GM06990 (cell line): ENCODE results near the gene M1AP.

Source experiments
- DNase-seq: peaks from one replicate; pipeline ENCODE4 v3.0.0-alpha.2; 2011; ENCODE audit not compliant: insufficient read length; ENCODE audit errors: extremely low read depth
- H3K27me3 ChIP-seq: replicated peaks from 2 replicates; pipeline ENCODE4 v1.6.0; 2011; ENCODE audit warnings: low read length; ENCODE audit not compliant: control insufficient read depth, insufficient read depth
- H3K36me3 ChIP-seq: 2 replicates; pipeline ENCODE4 v1.5.1; 2011; ENCODE audit warnings: low read length; ENCODE audit not compliant: control insufficient read depth, insufficient read depth
- H3K4me3 ChIP-seq: replicated peaks from 2 replicates; pipeline ENCODE4 v1.5.1; 2011; ENCODE audit warnings: low read depth, mild to moderate bottlenecking, control low read depth, low read length
- CTCF ChIP-seq: IDR thresholded peaks from 2 replicates; pipeline ENCODE4 v1.5.1; 2011; ENCODE audit warnings: low read length, control low read depth, mild to moderate bottlenecking, inconsistent platforms; ENCODE audit not compliant: insufficient read depth, poor library complexity, severe bottlenecking

The M1AP gene

GRCh38 chr2:74560591-74560990 lies 87.5 kb downstream of the M1AP start:
- TF ChIP-seq CTCF, result no peak
- no peak overlapping the region for H3K4me3 ChIP-seq
- peaks cover 14% of the 10 kb centered on the region for H3K36me3 ChIP-seq
- H3K27me3 ChIP-seq, result no peaks in the 10 kb centered on the region
- no peak for DNase-seq

- H3K4me3 ChIP-seq, result no peak overlapping the region
- no peaks in the 10 kb centered on the region for H3K27me3 ChIP-seq
- peaks cover 14% of the 10 kb centered on the region for H3K36me3 ChIP-seq
- DNase-seq, result no peak
- no peak for TF ChIP-seq CTCF
Measured at GRCh38 chr2:74559912-74560311, 88.2 kb downstream of the M1AP start.

- peaks cover 14% of the 10 kb centered on the region for H3K36me3 ChIP-seq
- no peak overlapping the region for H3K4me3 ChIP-seq
- H3K27me3 ChIP-seq, result no peaks in the 10 kb centered on the region
- no peak for TF ChIP-seq CTCF
- no peak for DNase-seq
Measured at GRCh38 chr2:74558284-74559230, 89.6 kb downstream of the M1AP start.

- no peak for TF ChIP-seq CTCF
Measured at GRCh38 chr2:74556831-74557370, 91.2 kb downstream of the M1AP start.

GRCh38 chr2:74556159-74556558 lies 92.0 kb downstream of the M1AP start:
- H3K36me3 ChIP-seq, result peaks cover 14% of the 10 kb centered on the region

More at GRCh38 chr2:74556831-74557370, 91.2 kb downstream of the M1AP start:
- DNase-seq, result no peak
- H3K36me3 ChIP-seq, result peaks cover 14% of the 10 kb centered on the region
- H3K4me3 ChIP-seq, result no peak overlapping the region
- H3K27me3 ChIP-seq, result no peaks in the 10 kb centered on the region

More at GRCh38 chr2:74556159-74556558, 92.0 kb downstream of the M1AP start:
- peak overlapping the region; percentile 83 for H3K4me3 ChIP-seq
- DNase-seq, result no peak
- no peak for TF ChIP-seq CTCF
- H3K27me3 ChIP-seq, result no peaks in the 10 kb centered on the region
